Fibroblast of peridontal ligament (primary cell): ENCODE measurements around the gene PDE2A.
A peak's percentile ranks its signal among the peaks of the same experiment; 100 is the strongest.

Experiments used
- DNase-seq: peaks from one replicate; pipeline ENCODE4 v3.0.0-alpha.2; 2010; ENCODE audit errors: extremely low read depth

Gene PDE2A

GRCh38 chr11:72704783-72705265 lies 30.6 kb upstream of the PDE2A start:
- no peak for DNase-seq

- DNase-seq: no peak
Observed at GRCh38 chr11:72704028-72704782, 30.0 kb upstream of the PDE2A start.

- peak; percentile 93 for DNase-seq
Observed at GRCh38 chr11:72703267-72704008, 29.2 kb upstream of the PDE2A start.

GRCh38 chr11:72702577-72703241 lies 28.5 kb upstream of the PDE2A start:
- DNase-seq: no peak

GRCh38 chr11:72702096-72702495 lies 27.9 kb upstream of the PDE2A start:
- DNase-seq: no peak

GRCh38 chr11:72701466-72701865 lies 27.2 kb upstream of the PDE2A start:
- no peak for DNase-seq

GRCh38 chr11:72700146-72700545 lies 25.9 kb upstream of the PDE2A start:
- peak; percentile 53 for DNase-seq

- no peak for DNase-seq
Observed at GRCh38 chr11:72697814-72698213, 23.6 kb upstream of the PDE2A start.

- DNase-seq: no peak
Observed at GRCh38 chr11:72696866-72697700, 22.9 kb upstream of the PDE2A start.

GRCh38 chr11:72695354-72695753 lies 21.1 kb upstream of the PDE2A start:
- DNase-seq: no peak

- no peak for DNase-seq
Observed at GRCh38 chr11:72693271-72693968, 19.2 kb upstream of the PDE2A start.

- DNase-seq: no peak
Observed at GRCh38 chr11:72692498-72693237, 18.4 kb upstream of the PDE2A start.

GRCh38 chr11:72690166-72690565 lies 15.9 kb upstream of the PDE2A start:
- no peak for DNase-seq

- no peak for DNase-seq
Observed at GRCh38 chr11:72688929-72689328, 14.7 kb upstream of the PDE2A start.

GRCh38 chr11:72688486-72688885 lies 14.3 kb upstream of the PDE2A start:
- DNase-seq: no peak

GRCh38 chr11:72687326-72687725 lies 13.1 kb upstream of the PDE2A start:
- DNase-seq: no peak

- peak; percentile 31 for DNase-seq
Observed at GRCh38 chr11:72686639-72687220, 12.5 kb upstream of the PDE2A start.

- peak; percentile 68 for DNase-seq
Observed at GRCh38 chr11:72685560-72686480, 11.6 kb upstream of the PDE2A start.
